Suppressor macrophage treated with lipopolysaccharide for 1 hour (primary cell): Measurements from ENCODE around the gene TMEM273.

Experiments
- DNase-seq, 3 donors: peaks; one replicate each; pipeline ENCODE4 v3.0.0-alpha.2; 2020 to 2022

TMEM273 gene

DNA sequence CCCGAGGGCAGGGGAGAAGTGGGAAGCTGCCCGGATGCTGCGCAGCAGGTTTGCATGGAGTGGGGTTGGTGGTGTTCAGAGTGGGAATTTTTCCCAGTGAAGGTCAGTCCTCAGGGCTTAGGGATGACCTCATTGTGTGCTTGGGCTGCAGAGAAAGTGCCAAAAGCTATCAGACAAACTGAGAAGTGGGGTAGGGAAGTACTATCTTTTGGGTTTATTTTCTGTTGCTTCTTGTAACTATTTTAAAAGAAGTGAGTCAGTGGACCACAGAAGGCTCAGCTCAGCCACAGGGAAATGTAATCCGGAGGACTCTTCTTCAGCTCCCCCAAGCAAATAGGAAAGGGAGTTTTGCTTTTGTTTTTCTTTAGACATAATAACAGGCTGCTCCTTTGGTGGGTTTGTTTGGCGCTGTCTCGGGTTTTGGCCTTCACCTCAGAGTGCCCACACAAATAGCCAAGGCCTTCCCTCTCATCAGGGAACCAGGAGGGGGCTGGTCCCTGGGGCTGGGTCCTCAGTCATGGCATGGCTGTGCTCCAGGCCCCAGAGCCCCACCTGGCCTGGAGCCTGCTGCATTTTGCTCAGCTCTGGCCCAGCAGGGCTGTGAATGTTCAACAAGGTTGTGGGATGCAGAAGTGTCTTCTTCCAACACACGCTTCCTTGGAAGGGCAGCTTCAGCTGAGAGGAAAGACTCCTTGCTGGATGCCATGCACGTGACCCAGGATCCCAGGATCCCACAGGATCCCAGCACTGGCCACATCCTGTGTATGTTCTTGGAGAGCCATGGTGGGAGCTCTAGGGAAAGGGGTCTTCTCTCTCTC lies 49.0 kb downstream of the TMEM273 start:
- peak; percentile 79 to 91 (median 90) for DNase-seq

DNA sequence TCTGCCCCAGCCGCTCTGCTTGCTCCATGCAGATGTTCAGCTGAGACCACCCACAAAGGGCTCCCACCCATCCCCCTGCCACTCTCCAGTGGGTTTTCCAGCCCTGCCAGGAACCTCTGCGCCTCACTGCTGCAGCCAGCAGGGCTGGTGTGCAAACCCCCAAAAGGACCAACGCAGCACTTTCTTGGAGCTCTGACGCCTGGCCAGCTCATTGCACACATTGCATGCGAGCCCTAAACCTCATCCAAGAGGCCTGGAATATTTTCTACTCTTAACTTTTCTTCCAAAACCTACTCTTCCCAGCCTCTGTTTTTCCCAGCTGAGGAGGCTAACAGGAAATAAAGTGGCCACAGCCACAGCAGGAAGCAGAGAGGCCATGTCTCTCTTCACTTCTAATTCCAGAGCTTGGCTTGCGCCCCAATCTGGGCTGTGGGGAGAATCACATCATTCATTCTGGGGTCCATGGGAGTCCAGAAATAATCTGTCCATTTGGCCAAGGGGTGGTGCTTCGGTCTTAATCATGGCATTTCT lies 49.8 kb downstream of the TMEM273 start:
- no peak for DNase-seq

DNA sequence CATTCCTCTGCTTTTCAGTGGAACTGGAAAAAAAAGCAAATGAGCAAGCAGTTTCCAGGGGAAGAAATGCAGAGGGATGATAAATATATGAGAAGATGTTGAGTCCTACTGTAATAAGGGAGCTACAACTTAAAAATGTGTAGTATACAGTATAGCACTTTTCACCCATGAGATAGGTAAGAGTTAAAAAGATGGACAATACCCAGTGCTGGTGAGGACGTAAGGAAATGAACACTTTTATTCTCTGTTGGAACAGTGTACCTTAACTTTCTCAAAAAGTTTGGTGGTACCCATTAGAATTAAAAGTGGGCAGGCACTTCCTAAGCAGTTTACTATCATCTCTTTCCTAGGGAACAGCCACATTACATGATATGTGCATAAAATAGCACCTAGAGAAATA lies 51.7 kb downstream of the TMEM273 start:
- no peak for DNase-seq

DNA sequence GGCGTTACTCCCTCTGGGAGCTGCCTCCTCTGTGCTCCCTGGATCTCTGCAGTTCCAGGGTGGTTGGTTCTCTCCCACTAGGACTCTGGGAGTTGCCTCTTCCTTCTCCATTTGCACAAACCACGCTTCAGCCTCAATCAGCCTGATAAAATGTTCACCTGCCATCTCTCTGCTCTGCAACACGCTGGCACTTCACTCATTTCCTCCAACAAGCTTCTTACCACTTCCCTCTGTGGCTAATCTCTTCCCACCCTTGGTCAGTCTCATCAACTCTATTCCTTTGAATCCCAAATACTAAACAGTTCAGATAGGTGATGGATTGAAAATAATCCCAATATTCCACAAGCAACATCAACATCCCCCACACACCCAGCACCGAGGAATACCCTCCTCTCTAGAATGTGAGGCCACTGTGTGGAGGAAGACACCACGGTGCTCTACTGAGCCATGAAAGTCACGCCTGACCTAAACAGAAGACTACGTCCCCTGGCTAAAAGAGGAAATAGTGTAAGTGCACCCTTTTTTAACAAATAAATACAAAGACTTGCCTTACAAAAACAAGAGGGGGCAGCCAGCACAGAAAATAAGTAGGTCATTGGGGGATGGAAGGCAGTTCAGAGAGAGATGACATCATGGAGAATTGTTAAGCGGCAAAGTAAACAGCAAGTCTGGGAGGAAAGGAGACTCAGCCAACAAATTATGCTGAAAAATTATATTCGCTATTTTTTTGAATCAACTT lies 52.4 kb downstream of the TMEM273 start:
- peak in 2 of 3 donors; percentile 28 for DNase-seq

- DNase-seq, result no peak
These were observed 53.9 kb downstream of the TMEM273 start for GRCh38 chr10:49134327-49134726.

GRCh38 chr10:49133706-49134248 lies 54.4 kb downstream of the TMEM273 start, which contains the start of gene FAM170B:
TSS of gene FAM170B (minus strand) at chr10:49134021. CDS start at chr10:49133918, 103 bp downstream.
- DNase-seq, result no peak

DNA sequence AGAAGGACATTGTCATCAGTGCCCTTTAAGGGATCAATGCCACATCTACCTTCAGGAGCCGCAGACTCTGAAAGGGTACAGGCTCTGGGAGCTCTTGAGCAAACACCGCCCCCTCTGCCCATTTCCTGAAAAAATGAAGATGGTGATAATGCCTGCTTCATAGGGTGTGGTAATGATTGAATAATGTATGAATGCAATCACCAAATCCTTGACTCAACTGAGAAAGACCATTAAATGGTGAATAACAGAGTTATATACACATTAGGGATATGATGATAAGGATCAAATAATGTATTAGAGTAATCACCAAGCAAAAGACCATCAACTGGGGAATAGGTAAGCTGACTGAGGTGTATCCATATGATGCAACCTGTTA lies 55.8 kb downstream of the TMEM273 start:
- DNase-seq, result no peak

- no peak for DNase-seq
These were observed 56.5 kb downstream of the TMEM273 start for GRCh38 chr10:49131507-49132361.

DNA sequence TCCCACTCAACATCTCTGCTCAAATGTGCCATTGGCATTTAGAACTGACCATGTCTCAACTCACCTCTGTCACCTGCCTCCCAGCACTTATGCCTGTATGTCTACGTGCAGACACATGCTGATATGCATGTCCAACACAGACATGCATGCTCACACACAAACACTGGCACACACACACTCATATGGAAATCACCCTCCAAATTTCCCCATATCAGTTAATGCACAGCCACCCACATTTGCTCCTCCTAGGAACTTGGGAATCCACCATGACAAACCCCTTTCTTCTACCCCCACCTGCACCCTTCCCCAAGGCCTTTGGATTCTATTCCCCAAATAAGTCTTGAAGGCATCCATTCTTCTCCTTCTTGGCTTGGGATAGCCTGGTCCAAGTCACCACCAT lies 58.8 kb downstream of the TMEM273 start:
- DNase-seq, result peak; percentile 46 to 60 (median 53)

DNA sequence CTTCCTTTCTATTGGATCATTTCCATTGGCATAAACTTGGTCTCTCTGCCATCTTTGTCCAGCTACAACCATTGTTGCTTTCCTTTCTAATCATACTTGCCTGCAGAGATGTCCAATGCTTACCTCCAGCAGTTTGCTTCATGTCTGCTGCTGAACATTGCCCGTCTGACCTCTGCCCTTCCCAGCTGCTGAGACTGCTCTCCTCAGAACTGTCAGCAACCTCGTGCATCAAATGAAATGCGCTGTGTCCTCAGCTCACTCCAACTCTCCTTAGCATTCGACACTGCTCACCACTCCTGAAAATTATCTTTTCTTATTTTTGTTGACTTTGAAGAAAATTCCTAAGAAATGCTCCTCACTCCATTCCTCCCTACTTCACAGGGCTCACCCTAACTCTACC lies 59.3 kb downstream of the TMEM273 start:
- no peak for DNase-seq

DNA sequence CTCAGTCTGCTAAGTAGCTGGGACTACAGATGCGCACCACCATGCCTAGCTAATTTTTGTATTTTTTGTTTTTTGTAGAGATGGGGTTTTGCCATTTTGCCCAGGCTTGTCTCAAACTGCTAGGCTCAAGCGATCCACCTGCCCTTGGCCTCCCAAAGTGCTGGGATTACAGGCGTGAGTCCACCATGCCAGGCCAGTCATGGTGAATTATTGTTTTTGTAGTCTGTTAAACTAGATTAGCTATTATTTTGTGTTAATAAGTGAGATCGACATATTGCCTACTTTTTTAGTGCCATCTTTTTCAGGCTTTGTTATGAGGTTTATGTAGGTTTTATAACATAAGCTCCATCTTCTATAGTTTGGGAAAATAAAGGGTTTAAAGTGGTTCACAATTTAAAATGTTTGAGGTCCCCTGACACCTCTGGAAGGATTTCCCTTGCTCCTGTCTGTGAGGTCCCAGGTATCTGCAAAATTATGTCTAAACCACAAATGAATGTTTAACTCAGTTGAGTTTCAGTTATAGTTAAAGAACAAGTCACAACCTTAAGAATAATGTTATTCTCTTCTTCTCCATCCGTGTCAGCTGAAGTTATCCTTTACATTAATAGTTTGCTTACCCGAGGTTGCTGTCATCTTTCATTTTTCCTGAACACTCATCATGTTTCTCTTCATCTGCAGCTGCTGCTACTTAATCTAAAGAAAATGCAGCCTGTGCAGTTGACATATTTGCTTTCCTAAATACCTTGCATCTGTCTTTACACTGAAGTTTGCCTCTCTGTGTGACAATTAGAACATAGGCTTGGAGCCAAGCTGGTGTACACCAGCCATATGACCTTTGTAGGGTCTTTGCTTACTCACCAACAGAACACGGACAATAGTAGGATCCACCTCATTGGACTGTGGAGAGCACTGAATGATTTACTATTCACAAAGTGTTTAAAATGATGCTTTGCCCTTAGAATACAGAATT lies 63.9 kb downstream of the TMEM273 start:
- DNase-seq, result no peak

GRCh38 chr10:49120911-49121310 lies 67.3 kb downstream of the TMEM273 start:
- DNase-seq, result no peak

DNA sequence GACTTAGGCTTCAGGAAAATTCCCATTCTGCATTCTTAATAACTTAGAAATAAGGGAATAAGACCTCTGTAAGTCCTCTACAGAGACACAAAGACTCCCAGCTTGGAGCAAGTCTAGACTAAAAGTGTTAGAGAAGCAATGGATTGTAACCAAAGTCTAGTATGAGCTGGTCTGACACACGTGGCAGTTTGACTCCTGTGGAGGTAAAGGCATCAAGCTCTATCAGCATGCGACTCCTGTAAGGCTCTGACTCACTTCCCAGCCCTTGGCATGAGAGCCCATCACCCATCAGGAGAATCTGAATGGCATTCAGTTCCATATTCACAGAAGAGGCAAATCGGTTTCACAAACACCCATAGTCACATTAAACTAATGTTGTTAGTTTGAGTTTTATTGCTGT lies 68.4 kb downstream of the TMEM273 start:
- DNase-seq, result no peak

DNA sequence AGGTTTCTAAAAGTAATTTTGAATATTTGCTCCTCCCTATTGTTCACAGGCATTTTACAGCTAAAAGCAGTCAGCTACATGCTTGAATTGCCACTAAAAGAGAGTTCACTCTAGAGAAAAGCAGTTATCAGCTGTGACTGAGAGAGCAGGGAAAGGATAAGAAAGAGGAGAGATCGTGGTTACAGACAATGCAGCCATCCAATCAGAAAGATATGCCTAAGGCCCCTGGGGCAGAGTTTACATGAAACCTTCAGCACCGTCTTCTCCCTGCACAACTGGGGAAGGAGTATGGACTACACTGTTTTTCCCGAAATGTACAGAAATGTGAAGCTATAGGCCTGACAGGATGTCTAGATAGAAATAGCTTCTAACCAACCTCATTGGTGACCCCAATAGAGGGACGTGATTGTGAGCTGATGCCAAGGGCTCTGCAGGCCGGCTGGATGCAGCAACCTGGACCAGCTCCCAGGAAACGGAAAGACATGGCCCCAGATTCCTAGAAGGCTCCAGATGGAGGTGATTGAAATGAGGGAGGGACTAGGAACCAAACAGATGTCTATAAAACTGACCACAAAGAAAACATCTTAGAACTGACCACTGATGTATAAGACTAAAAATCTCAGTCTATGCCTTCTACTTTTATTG lies 69.6 kb downstream of the TMEM273 start:
- DNase-seq, result no peak

GRCh38 chr10:49117376-49118070 lies 70.7 kb downstream of the TMEM273 start:
- no peak for DNase-seq

GRCh38 chr10:49116509-49117375 lies 71.4 kb downstream of the TMEM273 start:
- no peak for DNase-seq

- no peak for DNase-seq
These were observed 72.2 kb downstream of the TMEM273 start for GRCh38 chr10:49115796-49116508.

DNA sequence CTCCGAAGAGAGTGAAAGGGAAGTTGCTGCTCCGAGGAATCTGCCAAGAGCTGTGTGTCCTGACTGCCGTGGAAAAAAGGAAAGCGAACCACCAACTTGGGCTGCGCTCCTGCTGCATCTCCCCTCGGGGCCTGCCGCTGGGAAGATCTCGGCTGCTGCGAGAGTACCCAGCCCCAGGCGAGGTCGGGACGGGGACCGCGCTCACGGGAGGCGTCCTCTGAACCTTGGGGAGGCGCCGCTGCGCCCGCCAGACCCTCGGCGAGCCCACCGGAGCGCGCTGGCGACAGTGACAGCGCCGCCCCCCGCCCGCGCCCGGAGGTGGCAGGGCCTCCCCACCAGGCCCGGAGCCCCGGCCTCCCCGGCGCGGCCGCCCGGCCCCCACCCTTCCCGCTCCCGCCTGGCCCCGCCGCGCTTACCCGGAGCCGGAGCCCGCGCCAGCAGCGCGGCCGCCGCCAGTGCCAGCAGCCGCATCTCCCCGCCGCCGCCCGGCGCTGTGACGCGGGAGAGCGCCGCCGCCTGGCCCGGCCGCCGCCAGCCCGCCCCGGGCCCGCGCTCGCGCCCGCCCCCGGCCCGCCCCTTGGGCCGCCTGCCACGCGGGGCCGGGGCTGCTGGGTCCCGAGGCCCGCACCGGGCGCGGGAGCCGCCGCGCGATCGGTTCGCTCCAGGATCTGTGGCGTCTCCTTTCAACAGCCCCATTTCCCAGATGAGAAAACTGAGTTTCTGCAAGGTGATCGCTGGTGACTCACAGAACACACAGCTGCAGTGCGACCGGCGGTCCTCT lies 73.0 kb downstream of the TMEM273 start, which contains the start of gene VSTM4:
Gene VSTM4 (minus strand): TSS at position 508 of the 781 bp plus-strand sequence. CDS start 37 bp downstream, at position 471.
- DNase-seq, result peak in 2 of 3 donors; percentile 39 to 64
